ENCODE data around the gene PRKG2.
"Not testable (repeated sequence)": the region's sequence is repeated elsewhere in the genome, so short reads cannot be mapped to it uniquely, and the experiment has no call there.

PRKG2 gene

GRCh38 chr4:81237791-81238190 lies 22.8 kb upstream of the PRKG2 start:
- no peaks in the 10 kb centered on the region for H3K9me3 ChIP-seq (ENCODE audit: control insufficient read depth in 1 of 2, low read length in 2 of 2)
- no peaks in the 10 kb centered on the region for H3K27me3 ChIP-seq (ENCODE audit: low read depth, low read length)

GRCh38 chr4:81235982-81236749 lies 21.1 kb upstream of the PRKG2 start:
- Histone ChIP-seq H3K27me3 (ENCODE audit: low read depth, low read length) (no peaks in the 10 kb centered on the region), H3K27ac (ENCODE audit: low read length) (no peak overlapping the region), H3K4me1 (ENCODE audit: control insufficient read depth in 1 of 2, insufficient read depth in 2 of 2, low read length in 2 of 2) (no peaks in the 10 kb centered on the region), H3K4me3 (ENCODE audit: low read depth in 1 of 2, low read length in 2 of 2) (no peak overlapping the region), H3K9me3 (ENCODE audit: control insufficient read depth in 1 of 2, low read length in 2 of 2) (peaks cover 0 to 2% of the 10 kb centered on the region in 2 donors), H3K36me3 (ENCODE audit: control insufficient read depth in 1 of 2, insufficient read depth in 2 of 2, low read length in 2 of 2) (no peaks in the 10 kb centered on the region)

More at GRCh38 chr4:81237791-81238190, 22.8 kb upstream of the PRKG2 start:
- Histone ChIP-seq H3K27ac (ENCODE audit: low read length) (no peak overlapping the region), H3K4me1 (ENCODE audit: control insufficient read depth in 1 of 2, insufficient read depth in 2 of 2, low read length in 2 of 2) (no peaks in the 10 kb centered on the region), H3K36me3 (ENCODE audit: control insufficient read depth in 1 of 2, insufficient read depth in 2 of 2, low read length in 2 of 2) (no peaks in the 10 kb centered on the region), H3K4me3 (ENCODE audit: low read depth in 1 of 2, low read length in 2 of 2) (no peak overlapping the region)

- H3K9me3 ChIP-seq (ENCODE audit: control insufficient read depth in 1 of 2, low read length in 2 of 2): peaks cover 0 to 2% of the 10 kb centered on the region in 2 donors
- H3K27ac ChIP-seq (ENCODE audit: low read length): no peak overlapping the region
- H3K4me1 ChIP-seq (ENCODE audit: control insufficient read depth in 1 of 2, insufficient read depth in 2 of 2, low read length in 2 of 2): no peaks in the 10 kb centered on the region
- H3K4me3 ChIP-seq (ENCODE audit: low read depth in 1 of 2, low read length in 2 of 2): no peak overlapping the region
- H3K36me3 ChIP-seq (ENCODE audit: control insufficient read depth in 1 of 2, insufficient read depth in 2 of 2, low read length in 2 of 2): no peaks in the 10 kb centered on the region
- H3K27me3 ChIP-seq (ENCODE audit: low read depth, low read length): no peaks in the 10 kb centered on the region
These were observed 12.9 kb upstream of the PRKG2 start for GRCh38 chr4:81227968-81228367.

- no peaks in the 10 kb centered on the region for H3K4me1 ChIP-seq (ENCODE audit: control insufficient read depth in 1 of 2, insufficient read depth in 2 of 2, low read length in 2 of 2)
- H3K36me3 ChIP-seq (ENCODE audit: control insufficient read depth in 1 of 2, insufficient read depth in 2 of 2, low read length in 2 of 2): no peaks in the 10 kb centered on the region
- no peak overlapping the region for H3K27ac ChIP-seq (ENCODE audit: low read length)
- H3K9me3 ChIP-seq (ENCODE audit: control insufficient read depth in 1 of 2, low read length in 2 of 2): no peaks in the 10 kb centered on the region
- no peak overlapping the region for H3K4me3 ChIP-seq (ENCODE audit: low read depth in 1 of 2, low read length in 2 of 2)
- H3K27me3 ChIP-seq (ENCODE audit: low read depth, low read length): no peaks in the 10 kb centered on the region
These were observed 12.1 kb upstream of the PRKG2 start for GRCh38 chr4:81227138-81227537.

GRCh38 chr4:81225252-81225651 lies 10.2 kb upstream of the PRKG2 start:
- Histone ChIP-seq H3K27ac (ENCODE audit: low read length) (no peak overlapping the region), H3K36me3 (ENCODE audit: control insufficient read depth in 1 of 2, insufficient read depth in 2 of 2, low read length in 2 of 2) (no peaks in the 10 kb centered on the region), H3K4me3 (ENCODE audit: low read depth in 1 of 2, low read length in 2 of 2) (no peak overlapping the region), H3K27me3 (ENCODE audit: low read depth, low read length) (no peaks in the 10 kb centered on the region), H3K4me1 (ENCODE audit: control insufficient read depth in 1 of 2, insufficient read depth in 2 of 2, low read length in 2 of 2) (no peaks in the 10 kb centered on the region), H3K9me3 (ENCODE audit: control insufficient read depth in 1 of 2, low read length in 2 of 2) (no peaks in the 10 kb centered on the region)

GRCh38 chr4:81222082-81222472 lies 7.1 kb upstream of the PRKG2 start:
- H3K27me3 ChIP-seq (ENCODE audit: low read depth, low read length); H3K36me3 ChIP-seq (ENCODE audit: control insufficient read depth in 1 of 2, insufficient read depth in 2 of 2, low read length in 2 of 2); H3K27ac ChIP-seq (ENCODE audit: low read length); H3K9me3 ChIP-seq (ENCODE audit: control insufficient read depth in 1 of 2, low read length in 2 of 2); H3K4me1 ChIP-seq (ENCODE audit: control insufficient read depth in 1 of 2, insufficient read depth in 2 of 2, low read length in 2 of 2); H3K4me3 ChIP-seq (ENCODE audit: low read depth in 1 of 2, low read length in 2 of 2): not testable (repeated sequence)

- H3K9me3 ChIP-seq (ENCODE audit: control insufficient read depth in 1 of 2, low read length in 2 of 2): no peaks in the 10 kb centered on the region
- no peak overlapping the region for H3K4me3 ChIP-seq (ENCODE audit: low read depth in 1 of 2, low read length in 2 of 2)
- H3K27me3 ChIP-seq (ENCODE audit: low read depth, low read length): no peaks in the 10 kb centered on the region
- H3K36me3 ChIP-seq (ENCODE audit: control insufficient read depth in 1 of 2, insufficient read depth in 2 of 2, low read length in 2 of 2): no peaks in the 10 kb centered on the region
- no peaks in the 10 kb centered on the region for H3K4me1 ChIP-seq (ENCODE audit: control insufficient read depth in 1 of 2, insufficient read depth in 2 of 2, low read length in 2 of 2)
- no peak overlapping the region for H3K27ac ChIP-seq (ENCODE audit: low read length)
These were observed 6.5 kb upstream of the PRKG2 start for GRCh38 chr4:81221303-81222081.

- Histone ChIP-seq H3K27ac (ENCODE audit: low read length) (no peak overlapping the region), H3K36me3 (ENCODE audit: control insufficient read depth in 1 of 2, insufficient read depth in 2 of 2, low read length in 2 of 2) (no peaks in the 10 kb centered on the region), H3K4me1 (ENCODE audit: control insufficient read depth in 1 of 2, insufficient read depth in 2 of 2, low read length in 2 of 2) (no peaks in the 10 kb centered on the region)
These were observed 5.2 kb upstream of the PRKG2 start for GRCh38 chr4:81220271-81220670.

GRCh38 chr4:81218206-81218605 lies 3.2 kb upstream of the PRKG2 start:
- H3K27me3 ChIP-seq (ENCODE audit: low read depth, low read length): peaks cover 7% of the 10 kb centered on the region
- H3K36me3 ChIP-seq (ENCODE audit: control insufficient read depth in 1 of 2, insufficient read depth in 2 of 2, low read length in 2 of 2): no peaks in the 10 kb centered on the region
- no peak overlapping the region for H3K27ac ChIP-seq (ENCODE audit: low read length)
- no peak overlapping the region for H3K4me3 ChIP-seq (ENCODE audit: low read depth in 1 of 2, low read length in 2 of 2)
- no peaks in the 10 kb centered on the region for H3K9me3 ChIP-seq (ENCODE audit: control insufficient read depth in 1 of 2, low read length in 2 of 2)
- H3K4me1 ChIP-seq (ENCODE audit: control insufficient read depth in 1 of 2, insufficient read depth in 2 of 2, low read length in 2 of 2): peaks cover 0 to 9% of the 10 kb centered on the region in 2 donors

More at GRCh38 chr4:81220271-81220670, 5.2 kb upstream of the PRKG2 start:
- Histone ChIP-seq H3K9me3 (ENCODE audit: control insufficient read depth in 1 of 2, low read length in 2 of 2) (no peaks in the 10 kb centered on the region), H3K4me3 (ENCODE audit: low read depth in 1 of 2, low read length in 2 of 2) (no peak overlapping the region), H3K27me3 (ENCODE audit: low read depth, low read length) (no peaks in the 10 kb centered on the region)

- H3K36me3 ChIP-seq (ENCODE audit: control insufficient read depth in 1 of 2, insufficient read depth in 2 of 2, low read length in 2 of 2): no peaks in the 10 kb centered on the region
- no peak overlapping the region for H3K27ac ChIP-seq (ENCODE audit: low read length)
- H3K9me3 ChIP-seq (ENCODE audit: control insufficient read depth in 1 of 2, low read length in 2 of 2): no peaks in the 10 kb centered on the region
- peaks cover 7% of the 10 kb centered on the region for H3K27me3 ChIP-seq (ENCODE audit: low read depth, low read length)
- peaks cover 0 to 9% of the 10 kb centered on the region in 2 donors for H3K4me1 ChIP-seq (ENCODE audit: control insufficient read depth in 1 of 2, insufficient read depth in 2 of 2, low read length in 2 of 2)
- H3K4me3 ChIP-seq (ENCODE audit: low read depth in 1 of 2, low read length in 2 of 2): no peak overlapping the region
These were observed 2.8 kb upstream of the PRKG2 start for GRCh38 chr4:81217779-81218178.

GRCh38 chr4:81215931-81216330 lies 909 bp upstream of the PRKG2 start:
- H3K36me3 ChIP-seq (ENCODE audit: control insufficient read depth in 1 of 2, insufficient read depth in 2 of 2, low read length in 2 of 2): no peaks in the 10 kb centered on the region
- H3K4me1 ChIP-seq (ENCODE audit: control insufficient read depth in 1 of 2, insufficient read depth in 2 of 2, low read length in 2 of 2): peaks cover 0 to 9% of the 10 kb centered on the region in 2 donors
- H3K9me3 ChIP-seq (ENCODE audit: control insufficient read depth in 1 of 2, low read length in 2 of 2): no peaks in the 10 kb centered on the region
- peaks cover 7% of the 10 kb centered on the region for H3K27me3 ChIP-seq (ENCODE audit: low read depth, low read length)
- peak overlapping the region; percentile 58 to 76 for H3K4me3 ChIP-seq (ENCODE audit: low read depth in 1 of 2, low read length in 2 of 2)
- no peak overlapping the region for H3K27ac ChIP-seq (ENCODE audit: low read length)
